ENCODE data around the gene CALY. TPM values are rescaled to one million over a fixed set of nuclear protein-coding genes. Genes with fewer than 3 reads are reported as not detected.
A peak's percentile ranks its signal among the peaks of the same experiment; 100 is the strongest.
"Not testable (repeated sequence)": the region's sequence is repeated elsewhere in the genome, so short reads cannot be mapped to it uniquely, and the experiment has no call there.

CALY gene
- total RNA-seq, 1 donor from 2014 or later, result 3.5 TPM

GRCh38 chr10:133377025-133377817 is 40.5 kb upstream of the CALY start:
- H3K9me3 Mint-ChIP-seq (ENCODE audit: unreplicated experiment), result no peaks in the 10 kb centered on the region
- peaks cover 7% of the 10 kb centered on the region for H3K4me1 Mint-ChIP-seq (ENCODE audit: unreplicated experiment)
- TF ChIP-seq, protein P1, sequence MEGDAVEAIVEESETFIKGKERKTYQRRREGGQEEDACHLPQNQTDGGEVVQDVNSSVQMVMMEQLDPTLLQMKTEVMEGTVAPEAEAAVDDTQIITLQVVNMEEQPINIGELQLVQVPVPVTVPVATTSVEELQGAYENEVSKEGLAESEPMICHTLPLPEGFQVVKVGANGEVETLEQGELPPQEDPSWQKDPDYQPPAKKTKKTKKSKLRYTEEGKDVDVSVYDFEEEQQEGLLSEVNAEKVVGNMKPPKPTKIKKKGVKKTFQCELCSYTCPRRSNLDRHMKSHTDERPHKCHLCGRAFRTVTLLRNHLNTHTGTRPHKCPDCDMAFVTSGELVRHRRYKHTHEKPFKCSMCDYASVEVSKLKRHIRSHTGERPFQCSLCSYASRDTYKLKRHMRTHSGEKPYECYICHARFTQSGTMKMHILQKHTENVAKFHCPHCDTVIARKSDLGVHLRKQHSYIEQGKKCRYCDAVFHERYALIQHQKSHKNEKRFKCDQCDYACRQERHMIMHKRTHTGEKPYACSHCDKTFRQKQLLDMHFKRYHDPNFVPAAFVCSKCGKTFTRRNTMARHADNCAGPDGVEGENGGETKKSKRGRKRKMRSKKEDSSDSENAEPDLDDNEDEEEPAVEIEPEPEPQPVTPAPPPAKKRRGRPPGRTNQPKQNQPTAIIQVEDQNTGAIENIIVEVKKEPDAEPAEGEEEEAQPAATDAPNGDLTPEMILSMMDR (IDR thresholded peaks at IDR 0.05), result no peak
- H3K27ac Mint-ChIP-seq (ENCODE audit: unreplicated experiment), result no peak overlapping the region
- no peaks in the 10 kb centered on the region for H3K27me3 Mint-ChIP-seq (ENCODE audit: unreplicated experiment)
- no peaks in the 10 kb centered on the region for H3K36me3 Mint-ChIP-seq (ENCODE audit: unreplicated experiment)
- H3K4me3 Mint-ChIP-seq (ENCODE audit: unreplicated experiment), result peak overlapping the region; percentile 40
- no peak for DNase-seq (ENCODE audit: extremely low spot score, unreplicated experiment)

DNA sequence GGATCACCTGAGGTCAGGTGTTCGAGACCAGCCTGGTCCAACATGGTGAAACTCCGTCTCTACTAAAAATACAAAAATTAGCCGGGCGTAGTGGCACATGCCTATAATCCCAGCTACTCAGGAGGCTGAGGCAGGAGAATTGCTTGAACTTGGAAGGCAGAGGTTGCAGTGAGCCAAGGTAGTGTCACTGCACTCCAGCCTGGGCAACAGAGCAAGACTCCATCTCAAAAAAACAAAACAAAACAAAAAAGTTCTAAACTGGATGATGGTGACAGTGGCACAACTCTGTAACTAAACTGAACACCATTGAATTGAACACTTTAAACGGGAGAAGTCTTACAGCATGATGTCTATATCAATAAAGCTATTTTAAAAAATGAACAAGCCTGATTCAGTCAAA is 39.5 kb upstream of the CALY start:
- not testable (repeated sequence) for H3K36me3 Mint-ChIP-seq (ENCODE audit: unreplicated experiment); H3K27me3 Mint-ChIP-seq (ENCODE audit: unreplicated experiment); DNase-seq (ENCODE audit: extremely low spot score, unreplicated experiment); H3K27ac Mint-ChIP-seq (ENCODE audit: unreplicated experiment); H3K9me3 Mint-ChIP-seq (ENCODE audit: unreplicated experiment)
- Mint-ChIP-seq H3K4me3 (ENCODE audit: unreplicated experiment) (peak overlapping the region; percentile 50), H3K4me1 (ENCODE audit: unreplicated experiment) (peaks cover 12% of the 10 kb centered on the region)

DNA sequence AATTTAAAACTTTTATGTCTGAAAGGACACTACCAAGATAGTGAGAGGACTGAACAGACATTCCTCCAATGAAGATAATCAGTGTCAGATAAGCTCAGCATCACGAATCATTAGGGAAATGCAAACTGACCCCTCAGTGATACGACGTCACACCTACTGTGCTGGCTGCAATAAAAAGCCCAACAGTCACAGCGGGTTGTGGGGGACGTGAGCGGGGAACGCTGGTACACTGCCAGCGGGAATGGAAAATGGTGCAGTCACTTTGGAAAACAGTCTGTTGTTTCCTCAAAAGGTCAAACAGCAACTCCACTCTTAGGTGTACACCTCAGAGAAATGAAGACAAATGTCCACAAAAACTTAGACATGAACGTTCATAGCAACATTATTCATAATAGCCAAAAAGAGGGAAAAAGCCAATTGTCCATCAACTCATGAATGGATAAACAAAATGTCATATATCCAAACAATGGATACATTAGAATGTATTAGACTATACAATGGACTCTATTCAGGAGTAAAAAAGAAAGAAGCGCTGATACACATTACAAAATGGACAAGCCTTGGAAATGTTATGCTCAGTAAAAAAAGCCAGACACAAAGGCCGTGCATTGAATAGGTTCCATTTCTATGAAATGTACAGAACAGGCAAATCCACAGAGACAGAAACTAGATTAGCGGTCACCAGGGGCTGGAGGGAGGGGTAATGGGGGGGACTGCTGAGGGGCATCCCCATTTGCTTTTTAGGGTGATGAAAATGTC is 38.8 kb upstream of the CALY start:
- no peak for DNase-seq (ENCODE audit: extremely low spot score, unreplicated experiment)
- TF ChIP-seq, protein P1 (IDR thresholded peaks at IDR 0.05), result no peak
- no peaks in the 10 kb centered on the region for H3K27me3 Mint-ChIP-seq (ENCODE audit: unreplicated experiment)
- H3K9me3 Mint-ChIP-seq (ENCODE audit: unreplicated experiment), result no peaks in the 10 kb centered on the region
- H3K36me3 Mint-ChIP-seq (ENCODE audit: unreplicated experiment), result peaks cover under 1% of the 10 kb centered on the region
- H3K4me3 Mint-ChIP-seq (ENCODE audit: unreplicated experiment), result peak overlapping the region; percentile 47
- no peak overlapping the region for H3K27ac Mint-ChIP-seq (ENCODE audit: unreplicated experiment)
- H3K4me1 Mint-ChIP-seq (ENCODE audit: unreplicated experiment), result peaks cover 12% of the 10 kb centered on the region

DNA sequence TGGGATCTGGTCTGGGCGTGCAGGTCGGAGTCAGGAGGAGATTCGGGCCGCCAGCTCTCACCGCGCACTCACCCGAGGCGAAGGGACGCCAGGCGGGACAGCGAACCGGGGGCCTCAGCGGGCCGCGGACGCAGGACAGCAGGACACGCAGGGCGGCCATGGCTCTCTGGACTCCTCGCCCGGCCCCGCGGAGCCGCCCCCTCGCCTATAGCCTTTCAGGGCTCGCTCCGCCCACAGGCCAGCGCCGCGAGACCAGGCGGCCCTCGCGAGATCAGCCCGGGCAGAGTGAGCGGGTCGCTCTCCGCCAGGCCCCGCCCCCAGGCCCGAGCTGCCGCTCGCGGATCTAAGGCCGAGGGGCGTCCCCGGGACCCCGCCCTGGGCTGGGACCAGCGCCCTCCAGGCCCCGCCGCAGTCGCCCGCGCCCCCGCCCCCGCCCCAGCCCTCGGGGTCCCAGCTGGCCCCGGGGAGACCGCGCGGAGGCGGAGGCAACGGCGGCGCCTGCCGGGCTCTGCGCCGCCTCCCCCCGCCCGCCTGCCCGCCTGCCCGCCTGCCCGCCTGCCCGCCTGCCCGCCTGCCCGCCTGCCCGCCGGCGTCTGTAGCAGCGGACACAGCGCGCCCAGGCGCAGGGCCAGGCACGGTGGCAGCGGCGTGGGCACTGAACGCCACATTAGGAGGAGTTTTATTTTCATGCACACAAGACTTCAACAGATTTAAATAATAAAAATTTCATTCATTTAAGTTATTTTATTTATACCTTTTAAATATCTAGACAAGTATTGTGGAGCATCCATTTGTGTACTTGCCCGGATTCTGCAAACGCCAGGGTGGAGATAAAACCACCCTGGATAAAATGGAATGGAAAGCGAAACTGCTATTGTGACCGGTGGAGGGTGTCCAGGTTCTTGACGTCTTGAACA is 36.7 kb upstream of the CALY start, which contains the start of gene ECHS1:
ECHS1 (minus strand) TSS at position 181 of the 917 bp plus-strand sequence; CDS start at position 160, 21 bp downstream.
- TF ChIP-seq, protein P1 (IDR thresholded peaks at IDR 0.05), result no peak
- Mint-ChIP-seq H3K9me3 (ENCODE audit: unreplicated experiment) (no peaks in the 10 kb centered on the region), H3K27ac (ENCODE audit: unreplicated experiment) (peak within 1 kb of the TSS; percentile 87), H3K36me3 (ENCODE audit: unreplicated experiment) (peaks cover 12% of the 10 kb centered on the region), H3K4me3 (ENCODE audit: unreplicated experiment) (peak within 1 kb of the TSS; percentile 86), H3K4me1 (ENCODE audit: unreplicated experiment) (peaks cover 12% of the 10 kb centered on the region), H3K27me3 (ENCODE audit: unreplicated experiment) (no peaks in the 10 kb centered on the region)
- DNase-seq (ENCODE audit: extremely low spot score, unreplicated experiment), result peak; percentile 99

DNA sequence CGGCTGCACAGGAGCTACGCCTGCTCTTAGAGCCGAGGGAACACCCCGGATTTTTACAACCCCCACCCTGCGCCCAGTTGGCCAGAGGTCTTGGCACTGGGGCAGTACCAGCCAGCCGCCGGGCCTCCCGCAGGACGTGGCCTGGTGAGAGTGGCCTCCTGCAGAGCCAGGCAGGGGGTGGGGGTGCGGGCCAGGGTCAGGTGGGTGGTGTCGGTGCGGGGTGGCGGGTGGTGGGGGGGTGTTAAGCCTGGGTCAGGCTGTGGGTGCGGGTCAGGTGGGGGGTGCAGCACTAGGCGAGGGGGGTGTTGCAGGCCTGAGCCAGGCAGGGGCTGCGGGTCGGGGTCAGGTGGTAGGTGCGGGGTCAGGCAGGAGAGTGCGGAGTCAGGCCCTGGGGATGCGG is 35.8 kb upstream of the CALY start:
- peaks cover 16% of the 10 kb centered on the region for H3K36me3 Mint-ChIP-seq (ENCODE audit: unreplicated experiment)
- TF ChIP-seq, protein P1 (IDR thresholded peaks at IDR 0.05), result no peak
- peaks cover 10% of the 10 kb centered on the region for H3K4me1 Mint-ChIP-seq (ENCODE audit: unreplicated experiment)
- H3K27ac Mint-ChIP-seq (ENCODE audit: unreplicated experiment), result no peak overlapping the region
- no peaks in the 10 kb centered on the region for H3K9me3 Mint-ChIP-seq (ENCODE audit: unreplicated experiment)
- peak overlapping the region; percentile 71 for H3K4me3 Mint-ChIP-seq (ENCODE audit: unreplicated experiment)
- H3K27me3 Mint-ChIP-seq (ENCODE audit: unreplicated experiment), result no peaks in the 10 kb centered on the region
- DNase-seq (ENCODE audit: extremely low spot score, unreplicated experiment), result peak; percentile 84

All from osteocyte (in vitro differentiated cells).